Measurements from ENCODE around the gene ARF3.
A peak's percentile ranks its signal among the peaks of the same experiment; 100 is the strongest.

The ARF3 gene

DNA sequence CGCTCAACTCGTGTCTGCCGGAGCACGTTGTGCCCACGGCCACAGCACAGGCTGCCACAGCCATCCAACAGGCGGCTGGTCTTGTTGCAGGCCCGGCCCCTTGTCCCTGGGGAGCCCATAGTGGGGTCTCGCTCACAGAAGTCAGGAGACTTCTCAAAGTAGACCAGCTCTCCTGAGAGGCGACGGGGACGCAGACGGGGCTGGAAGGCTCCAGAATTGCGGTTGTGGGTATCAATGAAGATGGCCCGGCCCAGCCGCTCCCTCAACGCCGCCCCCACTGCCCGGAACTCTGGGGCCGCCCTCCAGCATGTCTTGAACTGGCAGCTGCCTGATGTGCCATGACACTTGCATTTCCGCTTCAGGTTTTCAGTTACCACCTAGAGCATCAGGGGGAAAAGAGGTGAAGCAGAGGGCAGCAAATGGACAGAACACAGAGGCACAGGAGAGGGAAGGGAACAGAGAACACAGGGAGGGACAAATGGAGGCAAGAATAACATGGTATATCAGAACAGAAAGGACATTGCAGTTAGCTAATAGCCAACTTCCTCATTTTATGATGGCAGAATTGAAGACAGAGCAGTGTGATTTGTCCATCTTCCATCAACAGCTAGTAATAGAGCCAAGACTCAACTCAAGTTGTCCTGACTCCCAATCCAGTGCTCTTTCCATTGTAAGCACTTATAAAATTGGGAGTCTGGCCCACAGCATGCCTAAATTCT lies 9.0 kb upstream of the ARF3 start:
- DNase-seq (ENCODE audit: low read depth in 2 of 2) = no peak

DNA sequence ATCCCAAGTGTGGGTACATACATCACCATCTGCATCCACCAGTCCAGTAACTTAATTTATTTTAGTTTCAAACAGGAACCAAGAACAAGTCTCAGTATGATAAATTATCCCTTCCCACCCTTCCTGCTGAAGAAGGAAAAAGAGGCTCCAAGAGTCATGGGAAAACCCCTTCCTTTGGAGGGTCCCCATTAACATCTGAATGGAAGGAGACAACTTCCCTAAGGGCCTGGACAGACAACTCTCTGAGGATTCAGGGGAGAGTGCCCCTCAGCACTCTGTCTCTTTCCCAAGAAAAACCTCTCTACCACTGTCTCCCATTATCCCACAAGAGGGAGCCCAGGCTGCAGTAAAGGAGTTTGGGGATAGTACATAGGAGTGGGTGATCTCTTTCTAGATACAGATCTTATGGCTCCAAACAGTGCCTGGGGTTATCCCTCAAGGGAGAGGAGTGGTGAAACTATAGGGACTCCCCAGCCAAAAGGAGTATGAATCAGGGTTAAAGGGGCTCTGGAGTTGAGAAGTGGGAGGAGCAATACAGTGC lies 8.1 kb upstream of the ARF3 start:
- DNase-seq (ENCODE audit: low read depth in 2 of 2) = no peak

DNA sequence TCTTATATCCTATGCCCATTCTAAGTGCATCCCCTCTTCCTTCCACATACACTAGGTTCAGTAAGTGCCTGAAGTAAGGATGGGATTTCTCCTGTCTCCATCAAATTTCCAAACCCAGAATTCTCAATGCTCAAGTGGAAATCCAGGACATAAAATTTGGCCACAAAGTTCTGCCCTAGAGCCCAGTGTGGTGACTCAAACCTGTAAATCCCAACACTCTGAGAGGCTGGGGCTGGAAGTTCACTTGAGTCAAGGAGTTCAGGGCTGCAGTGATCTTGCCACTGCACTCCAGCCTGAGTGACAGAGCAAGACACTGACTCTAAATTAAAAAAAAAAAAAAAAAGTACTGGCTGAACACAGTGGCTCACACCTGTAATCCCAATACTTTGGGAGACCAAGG lies 4.5 kb upstream of the ARF3 start:
- no peak for DNase-seq (ENCODE audit: low read depth in 2 of 2)

DNA sequence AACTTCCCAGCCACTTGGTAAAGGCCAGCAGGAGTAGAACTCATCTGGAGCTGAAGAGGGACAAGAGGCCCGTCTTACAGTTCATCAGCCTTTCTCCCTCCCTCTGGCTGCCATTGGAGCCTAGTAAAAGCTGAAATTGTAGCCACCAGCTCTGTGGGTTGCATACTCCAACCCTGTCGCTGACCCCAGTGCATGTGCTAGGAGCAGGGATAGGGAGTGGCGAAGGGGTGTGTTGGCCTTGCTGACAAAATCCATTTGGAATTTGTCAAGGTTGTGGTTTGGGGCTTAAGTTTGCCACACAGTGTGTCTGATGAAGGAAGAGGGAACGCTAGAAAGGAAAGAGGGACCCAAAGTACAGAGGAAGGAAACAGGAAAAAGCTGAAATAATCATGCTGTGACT lies 4.0 kb upstream of the ARF3 start:
- no peak for DNase-seq (ENCODE audit: low read depth in 2 of 2)

DNA sequence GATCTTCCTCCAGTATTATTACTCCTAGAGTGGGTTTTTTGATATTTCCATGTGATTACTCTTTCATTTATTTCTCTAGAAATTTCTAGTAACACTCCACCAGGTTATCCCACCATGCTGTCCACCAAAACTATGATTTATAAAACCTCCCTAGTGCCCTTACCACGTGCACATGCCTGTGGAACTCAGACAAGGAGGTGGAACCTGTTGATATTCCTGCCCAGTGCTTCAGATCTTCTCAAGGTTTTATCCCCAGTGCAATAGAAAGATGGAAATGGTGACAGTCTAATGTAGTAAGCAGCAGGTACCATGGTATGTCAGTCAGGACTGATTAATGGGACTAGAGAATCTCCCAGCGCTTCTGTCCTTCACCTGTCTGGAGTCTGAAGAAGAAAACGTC lies 3.5 kb upstream of the ARF3 start:
- no peak for DNase-seq (ENCODE audit: low read depth in 2 of 2)

DNA sequence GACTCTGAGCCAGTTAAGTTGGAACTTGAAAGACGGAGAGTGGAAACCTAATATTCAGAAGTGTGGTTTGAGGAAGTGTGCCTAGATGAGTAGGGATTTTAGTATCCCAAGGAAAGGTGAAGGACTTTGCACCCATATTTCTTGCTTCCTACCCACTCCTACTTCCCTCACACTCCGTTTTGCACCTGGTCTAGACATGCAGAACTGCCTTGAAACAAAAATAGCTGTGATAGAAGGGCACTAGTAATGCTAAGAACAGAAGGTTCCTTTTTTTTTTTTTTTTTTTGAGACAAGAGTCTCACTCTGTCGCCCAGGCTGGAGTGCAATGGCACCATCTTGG lies 732 bp upstream of the ARF3 start:
- DNase-seq (ENCODE audit: low read depth in 2 of 2) = no peak

DNA sequence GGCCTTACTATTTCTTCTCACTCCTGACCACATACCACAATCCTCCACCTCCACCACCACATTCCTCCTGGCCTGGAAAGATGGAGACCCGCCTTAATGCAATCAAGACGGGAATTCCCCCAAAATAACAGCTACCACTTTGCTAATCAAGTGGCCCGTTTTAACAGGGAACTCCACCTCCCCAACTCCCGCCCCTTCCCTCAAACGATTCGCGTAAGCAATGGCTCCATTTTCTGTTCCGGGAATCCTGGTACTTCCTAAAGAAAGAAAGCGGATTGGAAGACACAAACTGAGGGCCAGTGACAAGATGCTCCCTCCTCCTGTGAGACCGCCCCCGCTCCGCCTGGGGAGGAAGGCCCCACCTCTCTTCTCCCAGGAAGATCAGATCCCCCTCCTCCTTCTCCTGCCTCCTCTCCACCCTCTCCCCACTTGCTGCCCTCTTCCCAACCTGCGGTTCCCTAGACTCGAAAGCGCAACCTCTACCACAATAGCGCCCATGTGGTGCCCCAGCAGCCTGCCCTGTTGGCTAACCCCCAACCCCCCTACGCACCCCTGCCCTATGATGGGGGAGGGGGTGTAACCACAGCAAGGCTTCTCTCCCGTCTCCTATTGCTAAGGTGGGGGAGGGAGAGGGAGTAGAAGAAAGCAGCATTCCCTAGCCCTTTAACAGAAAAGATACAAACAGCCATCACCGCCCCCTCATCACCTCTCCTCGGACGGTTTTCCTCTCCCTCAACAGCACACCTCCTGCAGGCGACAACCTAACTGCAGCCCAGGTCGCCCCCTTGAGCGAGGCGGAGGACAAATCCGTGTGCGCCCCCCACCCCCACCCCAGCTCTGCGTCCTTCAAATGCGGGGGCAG lies 777 bp downstream of the ARF3 start:
- DNase-seq (ENCODE audit: low read depth in 2 of 2) = no peak

DNA sequence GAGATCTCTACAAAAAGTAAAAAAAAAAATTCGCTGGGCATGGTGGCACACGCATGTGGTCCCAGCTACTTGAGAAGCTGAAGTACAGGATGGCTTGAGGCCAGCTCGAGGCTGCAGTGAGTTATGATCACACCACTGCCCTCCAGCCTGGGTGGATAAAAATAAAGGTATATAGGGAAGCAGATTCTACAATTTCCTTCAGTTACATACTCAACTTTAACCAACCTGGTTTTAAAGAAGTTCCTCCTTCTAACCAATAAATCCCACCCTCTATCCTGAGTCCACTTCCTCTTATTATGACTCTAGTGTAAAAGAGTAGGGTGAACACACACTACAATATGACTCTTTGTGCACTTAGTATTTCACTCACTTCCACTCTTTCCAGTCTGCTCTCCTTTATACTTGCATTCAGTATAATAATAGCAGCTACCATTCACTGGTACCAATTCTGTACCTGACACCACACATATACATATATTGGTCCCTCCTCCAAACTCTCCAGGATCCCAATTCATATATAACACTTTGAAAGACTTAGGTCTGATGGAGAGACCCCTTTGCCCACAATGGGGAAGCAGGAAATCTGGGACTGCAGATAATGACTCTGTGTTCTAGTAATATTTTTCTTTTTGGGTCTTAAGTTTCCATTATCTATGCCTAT lies 2.3 kb downstream of the ARF3 start:
- DNase-seq (ENCODE audit: low read depth in 2 of 2) = no peak

DNA sequence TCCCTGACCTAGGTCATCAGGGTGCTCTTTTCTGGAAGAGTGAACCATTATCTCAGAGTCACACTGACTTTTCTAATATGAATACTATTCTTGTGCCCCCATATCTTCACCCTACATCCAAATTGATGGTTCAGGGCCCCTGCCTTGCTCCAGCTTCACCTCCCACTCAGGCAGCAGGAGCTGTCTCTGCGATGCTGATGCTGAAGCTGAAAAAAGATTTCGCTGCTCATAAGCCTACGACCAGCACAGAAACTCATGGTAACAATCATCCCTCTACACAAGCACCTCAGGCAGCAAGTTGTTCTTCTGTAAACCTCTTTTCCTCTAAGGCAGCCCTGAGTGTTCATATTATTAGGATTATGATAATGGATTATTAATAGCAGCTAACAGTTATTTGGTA lies 3.2 kb downstream of the ARF3 start:
- DNase-seq (ENCODE audit: low read depth in 2 of 2) = no peak

DNA sequence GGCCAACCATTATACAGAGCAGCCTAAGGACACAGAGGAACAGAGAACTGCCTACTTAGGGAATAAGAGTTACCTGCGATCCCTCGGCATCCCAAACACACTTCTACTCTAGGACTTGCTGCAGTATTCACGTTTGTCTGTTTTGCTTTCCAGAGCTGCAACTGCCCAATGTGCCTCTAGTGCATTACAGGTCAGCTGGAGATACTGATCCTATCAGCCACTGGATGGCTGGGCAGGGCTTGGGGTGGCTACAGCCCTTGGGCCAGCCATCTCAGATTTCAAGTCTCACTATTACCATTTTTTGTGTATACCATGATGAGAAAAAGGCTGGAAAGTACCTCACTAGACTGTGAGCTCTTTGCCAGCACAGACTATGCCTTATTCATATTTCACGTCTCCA lies 4.6 kb downstream of the ARF3 start:
- no peak for DNase-seq (ENCODE audit: low read depth in 2 of 2)

DNA sequence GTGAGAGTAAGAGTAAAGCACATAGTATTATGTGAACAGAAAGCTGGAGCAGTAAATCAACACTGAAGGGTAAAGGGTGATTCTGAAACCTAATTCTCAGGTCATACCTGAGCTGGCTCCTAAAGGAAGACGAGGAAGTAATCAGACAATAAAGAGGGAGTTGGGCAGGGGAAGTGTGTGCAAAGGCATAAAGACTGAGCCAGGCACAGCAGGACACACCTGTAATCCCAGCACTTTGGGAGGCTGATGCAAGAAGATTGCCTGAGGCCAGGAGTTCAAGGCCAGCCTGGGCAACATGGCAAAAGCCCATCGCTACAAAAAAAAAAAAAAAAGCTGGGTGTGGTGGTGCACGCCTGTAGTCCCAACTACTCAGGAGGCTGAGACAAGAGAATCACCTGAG lies 9.6 kb downstream of the ARF3 start:
- no peak for DNase-seq (ENCODE audit: low read depth in 2 of 2)

DNA sequence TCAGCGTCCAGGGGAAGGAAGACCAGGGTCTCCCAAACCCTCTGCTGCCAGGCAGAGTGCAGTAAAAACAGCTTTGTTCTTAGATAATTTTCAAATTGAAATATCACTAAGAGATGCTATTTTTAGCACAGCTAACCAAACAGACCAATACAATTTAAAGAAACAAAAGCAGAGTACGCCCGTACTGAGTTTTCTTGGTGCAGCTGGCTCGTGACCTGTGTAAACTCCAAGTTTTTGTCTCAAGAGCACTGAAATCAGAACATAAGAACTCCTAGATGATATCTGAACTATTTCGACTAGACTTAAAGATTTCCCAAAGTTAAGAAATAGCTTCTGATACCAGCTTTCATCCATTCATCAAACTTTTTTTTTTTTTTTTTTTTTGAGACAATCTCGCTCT lies 10.3 kb downstream of the ARF3 start:
- no peak for DNase-seq (ENCODE audit: low read depth in 2 of 2)

DNA sequence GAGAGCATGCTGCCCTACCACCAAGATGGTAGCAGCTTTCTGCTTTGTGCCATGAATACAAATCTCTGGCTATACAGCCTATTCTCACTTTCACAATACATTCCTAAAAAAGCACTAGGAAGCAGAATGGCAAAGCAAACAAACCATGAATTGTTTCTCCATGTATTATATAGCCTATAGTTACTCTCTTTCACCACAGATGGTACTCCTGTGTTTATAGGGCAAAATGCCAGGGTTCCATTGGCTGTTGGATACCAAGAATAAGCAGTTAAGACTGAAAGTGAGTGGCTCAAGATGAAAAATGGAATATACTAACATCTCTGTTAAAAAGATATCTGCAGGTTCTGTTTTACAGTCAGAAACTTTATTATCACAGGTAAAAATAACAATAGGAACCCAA lies 11.1 kb downstream of the ARF3 start:
- DNase-seq (ENCODE audit: low read depth in 2 of 2) = no peak

DNA sequence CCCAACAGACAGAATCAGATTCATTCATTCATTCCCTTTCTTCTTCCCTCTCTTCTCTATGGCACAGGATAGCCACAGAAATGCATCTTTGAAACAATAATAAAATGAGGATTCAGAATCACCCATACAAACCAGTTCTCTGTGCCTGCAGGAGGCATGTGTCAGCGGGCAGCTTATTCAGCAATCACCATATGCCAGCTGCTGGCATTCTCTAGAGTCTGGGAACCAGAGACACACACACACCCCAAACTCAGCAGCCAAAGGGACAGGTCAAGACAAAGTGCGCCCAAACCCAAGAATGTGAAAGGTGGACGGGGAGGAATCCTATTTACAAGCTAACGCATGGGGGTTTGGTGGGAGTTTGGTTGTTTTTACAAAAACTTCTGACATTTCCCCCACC lies 14.1 kb downstream of the ARF3 start:
- no peak for DNase-seq (ENCODE audit: low read depth in 2 of 2)

DNA sequence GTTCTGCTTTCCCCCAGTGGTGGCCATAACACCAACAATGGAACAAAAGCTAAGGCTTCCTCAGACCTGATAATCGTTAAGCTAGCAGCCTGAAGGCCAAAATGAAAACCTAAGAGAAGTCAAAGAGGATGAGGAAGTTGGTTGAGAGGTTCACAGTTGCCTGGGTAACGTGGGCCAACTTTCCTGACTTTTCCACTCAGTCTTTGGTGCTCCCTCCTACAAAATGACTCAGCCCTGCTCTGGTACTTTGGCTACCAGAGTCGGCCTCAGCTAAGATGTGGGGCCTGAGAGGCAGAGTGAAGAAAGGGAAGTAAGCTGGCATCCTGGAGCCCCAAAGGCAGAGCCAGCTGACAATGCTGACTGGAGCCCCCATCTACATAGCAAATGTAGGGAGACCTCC lies 17.1 kb downstream of the ARF3 start:
- no peak for DNase-seq (ENCODE audit: low read depth in 2 of 2)

DNA sequence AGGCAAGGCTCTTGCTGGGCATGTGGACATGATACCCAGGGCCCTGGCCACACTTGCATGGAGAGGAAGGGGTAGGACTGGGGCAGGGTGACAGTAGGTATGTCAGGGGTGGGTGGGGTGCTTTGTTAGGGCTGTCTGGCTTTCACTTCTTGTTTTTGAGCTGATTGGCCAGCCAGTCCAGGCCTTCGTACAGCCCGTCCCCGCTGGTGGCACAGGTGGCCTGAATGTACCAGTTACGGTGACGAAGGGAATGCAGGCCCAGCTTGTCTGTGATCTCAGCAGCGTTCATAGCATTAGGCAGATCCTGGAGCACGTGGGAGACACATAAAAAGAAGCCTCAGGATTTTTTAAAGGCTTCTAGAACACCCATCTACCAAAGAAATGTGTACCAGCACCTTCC lies 18.5 kb downstream of the ARF3 start:
- DNase-seq (ENCODE audit: low read depth in 2 of 2) = no peak

DNA sequence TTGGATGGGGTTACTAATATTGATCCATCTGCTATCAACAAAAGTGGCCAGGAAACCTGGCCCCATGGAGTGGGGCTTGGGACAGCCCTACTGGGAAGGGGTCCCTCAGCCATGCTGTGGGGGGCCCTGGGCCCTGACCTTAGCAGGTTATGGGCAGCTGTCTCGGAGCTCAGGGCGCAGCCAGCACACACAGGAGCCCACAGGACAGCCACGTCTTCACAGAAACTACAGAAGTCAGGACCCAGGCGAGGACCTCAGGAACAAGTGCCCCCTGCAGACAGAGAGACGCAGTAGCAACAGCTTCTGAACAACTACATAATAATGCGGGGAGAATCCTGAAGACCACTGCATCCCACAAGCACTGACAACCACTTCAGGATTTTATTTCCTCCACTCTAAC lies 20.1 kb downstream of the ARF3 start:
- DNase-seq (ENCODE audit: low read depth in 2 of 2) = no peak

DNA sequence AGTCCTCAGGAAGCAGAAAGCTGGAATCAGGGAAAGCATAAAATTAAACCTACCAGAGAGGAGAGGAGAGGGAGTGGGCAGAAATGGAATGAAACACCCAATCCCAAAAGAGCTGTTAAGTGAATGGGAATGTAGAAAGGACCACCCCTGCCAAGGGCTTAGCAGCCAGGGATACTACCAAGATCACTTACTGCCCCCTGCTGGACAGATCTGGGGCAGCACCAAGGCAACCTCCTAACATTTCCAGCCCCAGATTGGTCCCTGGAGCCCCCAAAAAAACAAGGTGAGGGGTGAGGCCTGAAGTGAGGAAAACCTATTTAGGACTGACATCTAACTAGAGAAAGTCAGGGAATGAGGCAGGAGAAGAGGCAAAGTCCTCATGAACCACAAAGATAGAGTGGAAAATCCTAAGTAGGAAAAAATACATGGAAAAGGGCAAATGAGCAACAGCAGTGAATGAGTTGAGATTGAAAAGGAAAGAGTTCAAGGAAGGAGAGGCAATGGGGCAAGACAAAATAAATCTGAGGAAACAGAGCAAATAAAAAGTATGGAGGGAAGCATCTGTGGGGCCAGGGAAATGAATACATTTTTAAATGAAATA lies 20.8 kb downstream of the ARF3 start:
- peak; percentile 62 to 74 for DNase-seq (ENCODE audit: low read depth in 2 of 2)

DNA sequence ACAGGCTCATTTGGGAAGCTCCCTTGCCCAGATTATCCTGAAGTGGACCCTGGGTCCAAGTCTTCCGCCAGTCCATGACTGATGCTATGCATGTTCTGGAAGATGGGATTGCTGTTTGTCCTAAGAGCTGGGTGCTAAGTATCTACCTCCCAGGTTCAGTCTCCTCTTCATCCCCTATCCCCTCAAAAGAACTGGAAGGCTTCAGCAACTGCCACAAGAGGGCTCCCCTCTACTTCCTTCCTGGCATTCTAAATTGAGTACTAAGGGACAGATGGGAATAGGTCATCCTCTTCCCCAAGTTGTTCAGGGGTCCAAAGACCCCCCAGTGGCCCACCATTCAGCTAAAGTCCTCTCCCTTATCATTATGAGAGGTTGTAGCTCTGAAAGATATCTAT lies 23.0 kb downstream of the ARF3 start:
- DNase-seq (ENCODE audit: low read depth in 2 of 2) = no peak

DNA sequence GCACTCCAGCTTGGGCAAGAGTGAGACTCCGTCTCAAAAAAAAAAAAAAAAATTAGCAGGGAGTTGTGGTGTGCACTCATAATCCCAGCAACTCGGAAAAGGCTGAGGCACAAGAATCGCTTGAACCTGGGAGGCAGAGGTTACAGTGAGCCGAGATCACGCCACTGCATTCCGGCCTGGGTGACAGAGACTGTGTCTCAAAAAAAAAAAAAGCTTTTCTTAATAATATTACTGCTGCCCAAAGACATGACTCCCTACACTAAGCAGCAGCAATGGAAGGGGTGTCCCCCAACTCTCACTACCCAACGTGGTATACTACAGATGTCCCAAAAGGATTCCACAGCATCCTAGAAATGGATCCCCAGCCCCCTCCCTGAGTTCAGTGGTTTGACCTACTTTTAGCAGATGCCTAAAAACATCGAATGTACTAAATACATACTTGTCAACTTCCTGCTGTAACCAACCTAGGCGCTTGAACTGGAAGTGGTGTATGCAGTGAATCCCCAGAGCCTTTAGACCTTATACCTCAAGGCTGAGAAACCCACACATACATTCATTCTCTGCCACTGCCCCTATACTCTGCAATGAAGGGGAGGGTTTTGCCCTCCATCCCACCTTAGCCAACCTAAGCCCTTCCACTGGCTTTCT lies 23.5 kb downstream of the ARF3 start:
- peak in 1 of 2 donors; percentile 22 for DNase-seq (ENCODE audit: low read depth in 2 of 2)

DNA sequence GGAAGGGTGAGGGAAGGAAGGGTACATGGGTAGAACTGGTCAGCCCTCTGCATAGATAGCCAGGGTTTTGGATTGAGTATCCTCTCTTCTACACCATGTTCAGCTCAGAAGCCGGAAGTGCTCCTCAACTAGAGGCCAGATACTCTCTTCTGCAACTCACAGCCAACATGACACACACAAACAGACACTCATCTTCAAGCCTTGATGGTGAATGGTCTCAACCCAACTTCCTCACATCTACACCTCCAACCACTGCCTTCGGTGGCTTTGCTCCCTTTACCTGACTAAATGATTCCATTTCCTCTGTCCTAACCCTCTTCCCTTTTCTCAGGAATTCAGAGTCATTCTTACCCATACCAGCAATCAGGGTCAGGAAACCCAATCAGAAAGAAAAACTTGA lies 24.4 kb downstream of the ARF3 start:
- DNase-seq (ENCODE audit: low read depth in 2 of 2) = no peak

DNA sequence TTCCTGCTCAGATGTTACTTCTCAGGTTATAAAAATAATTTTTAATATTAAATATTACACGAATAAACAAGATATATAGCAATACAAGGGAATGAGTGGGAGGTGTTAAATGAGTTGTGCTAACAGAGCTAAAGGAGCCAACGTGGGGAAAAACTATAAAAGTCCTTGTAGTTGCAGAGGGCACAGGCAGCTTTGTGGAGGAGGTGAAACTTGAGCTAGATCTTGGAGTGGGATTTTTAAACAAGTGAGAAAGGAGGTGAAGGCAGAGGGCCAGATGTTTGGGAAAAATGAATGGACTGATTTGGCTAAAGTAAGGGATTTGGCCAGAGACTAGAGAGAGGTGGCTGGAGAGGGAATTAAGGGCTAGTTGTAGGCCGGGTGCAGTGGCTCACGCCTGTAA lies 26.8 kb downstream of the ARF3 start:
- DNase-seq (ENCODE audit: low read depth in 2 of 2) = no peak

All from activated CD8-positive, alpha-beta memory T cell treated with anti-CD3 and anti-CD28 coated beads for 4 hours (primary cell).